Endothelial cell (in vitro differentiated cells): ENCODE measurements around the gene KCNMA1. TPM values are rescaled to one million over a fixed set of nuclear protein-coding genes. Genes with fewer than 3 reads are reported as not detected.

Experiments used
- DNase-seq: peaks from one replicate; pipeline ENCODE4 v3.0.0; 2021; ENCODE audit warnings: low spot score
- H3K27ac Mint-ChIP-seq: one replicate; pipeline ENCODE4 v1.8.0; 2021; ENCODE audit warnings: mixed read lengths, inconsistent platforms; ENCODE audit not compliant: unreplicated experiment
- H3K27me3 Mint-ChIP-seq: one replicate; pipeline ENCODE4 v1.8.0; 2021; ENCODE audit warnings: mild to moderate bottlenecking, moderate library complexity, mixed read lengths, inconsistent platforms; ENCODE audit not compliant: unreplicated experiment
- H3K36me3 Mint-ChIP-seq: one replicate; pipeline ENCODE4 v1.8.0; 2021; ENCODE audit warnings: mild to moderate bottlenecking, low read depth, mixed read lengths, inconsistent platforms; ENCODE audit not compliant: unreplicated experiment
- H3K4me1 Mint-ChIP-seq: one replicate; pipeline ENCODE4 v1.8.0; 2021; ENCODE audit warnings: mild to moderate bottlenecking, mixed read lengths, inconsistent platforms; ENCODE audit not compliant: unreplicated experiment
- H3K4me3 Mint-ChIP-seq: one replicate; pipeline ENCODE4 v1.8.0; 2021; ENCODE audit warnings: mild to moderate bottlenecking, mixed read lengths, inconsistent platforms; ENCODE audit not compliant: unreplicated experiment
- H3K9me3 Mint-ChIP-seq: one replicate; pipeline ENCODE4 v1.8.0; 2021; ENCODE audit warnings: mixed read lengths, inconsistent platforms; ENCODE audit not compliant: unreplicated experiment
- total RNA-seq: library from RNA; stranded (reverse); fragmentation: NEBNext Ultra II Directional; extraction: Animal tissue kit (Norgen Biotek cat#: 25700); gene quantifications from one replicate; pipeline ENCODE4 v1.2.1, GENCODE V29; 2021; ENCODE audit not compliant: unreplicated experiment
- TF ChIP-seq, protein P1 (sequence below): fragments of 200-600 bp; sonication (generic); IDR thresholded peaks from one replicate; pipeline ENCODE4 v1.5.0; 2021; ENCODE audit warnings: antibody characterized with exemption; ENCODE audit not compliant: unreplicated experiment

The KCNMA1 gene
- total RNA-seq, 1 donor from 2014 or later: 5.1 TPM

DNA sequence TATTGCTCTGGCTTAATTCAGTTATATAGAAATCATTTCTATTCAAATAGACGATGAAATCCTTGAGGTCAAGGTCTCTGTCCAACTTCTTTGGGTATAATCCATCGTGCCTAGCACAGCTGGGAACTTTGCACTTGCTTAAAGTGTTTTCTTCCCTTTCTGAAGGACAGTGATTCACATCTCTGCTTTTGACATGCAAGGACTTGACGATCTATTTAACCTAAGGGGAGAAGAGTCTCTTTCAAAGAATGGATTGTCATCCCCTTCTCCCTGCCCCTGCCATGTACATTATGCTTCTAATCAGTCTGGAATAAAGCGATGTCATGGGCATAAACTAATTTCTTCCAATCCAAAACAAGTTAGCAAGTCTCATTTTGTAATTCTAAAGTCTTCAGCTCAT lies 488.6 kb downstream of the KCNMA1 start:
- TF ChIP-seq, protein P1, sequence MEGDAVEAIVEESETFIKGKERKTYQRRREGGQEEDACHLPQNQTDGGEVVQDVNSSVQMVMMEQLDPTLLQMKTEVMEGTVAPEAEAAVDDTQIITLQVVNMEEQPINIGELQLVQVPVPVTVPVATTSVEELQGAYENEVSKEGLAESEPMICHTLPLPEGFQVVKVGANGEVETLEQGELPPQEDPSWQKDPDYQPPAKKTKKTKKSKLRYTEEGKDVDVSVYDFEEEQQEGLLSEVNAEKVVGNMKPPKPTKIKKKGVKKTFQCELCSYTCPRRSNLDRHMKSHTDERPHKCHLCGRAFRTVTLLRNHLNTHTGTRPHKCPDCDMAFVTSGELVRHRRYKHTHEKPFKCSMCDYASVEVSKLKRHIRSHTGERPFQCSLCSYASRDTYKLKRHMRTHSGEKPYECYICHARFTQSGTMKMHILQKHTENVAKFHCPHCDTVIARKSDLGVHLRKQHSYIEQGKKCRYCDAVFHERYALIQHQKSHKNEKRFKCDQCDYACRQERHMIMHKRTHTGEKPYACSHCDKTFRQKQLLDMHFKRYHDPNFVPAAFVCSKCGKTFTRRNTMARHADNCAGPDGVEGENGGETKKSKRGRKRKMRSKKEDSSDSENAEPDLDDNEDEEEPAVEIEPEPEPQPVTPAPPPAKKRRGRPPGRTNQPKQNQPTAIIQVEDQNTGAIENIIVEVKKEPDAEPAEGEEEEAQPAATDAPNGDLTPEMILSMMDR: no peak
- DNase-seq: no peak
- Mint-ChIP-seq H3K9me3 (no peaks in the 10 kb centered on the region), H3K4me1 (peaks cover 15% of the 10 kb centered on the region), H3K36me3 (no peaks in the 10 kb centered on the region), H3K27ac (no peak overlapping the region), H3K27me3 (no peaks in the 10 kb centered on the region), H3K4me3 (no peak overlapping the region)

DNA sequence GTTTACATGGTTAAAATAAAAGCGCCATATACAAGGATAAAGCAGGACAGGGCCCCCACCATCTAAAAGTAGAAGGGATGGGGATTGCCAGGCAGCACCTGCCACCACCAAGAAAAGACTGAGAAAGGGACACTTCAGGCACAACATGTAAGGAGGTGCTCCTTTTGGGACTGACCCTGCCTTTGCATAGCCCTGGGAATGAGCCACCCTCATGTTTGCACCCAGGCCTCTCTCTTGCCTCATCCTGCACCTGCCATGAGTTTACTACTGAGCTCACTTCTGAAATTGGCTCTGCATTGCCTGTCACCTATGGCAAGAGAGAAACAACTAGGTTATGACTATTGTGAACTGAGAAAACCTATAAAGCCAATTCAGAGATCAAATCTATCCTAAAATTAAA lies 489.7 kb downstream of the KCNMA1 start:
- H3K4me3 Mint-ChIP-seq: no peak overlapping the region
- TF ChIP-seq, protein P1: no peak
- H3K27me3 Mint-ChIP-seq: no peaks in the 10 kb centered on the region
- peaks cover 15% of the 10 kb centered on the region for H3K4me1 Mint-ChIP-seq
- no peaks in the 10 kb centered on the region for H3K9me3 Mint-ChIP-seq
- no peak overlapping the region for H3K27ac Mint-ChIP-seq
- H3K36me3 Mint-ChIP-seq: no peaks in the 10 kb centered on the region
- DNase-seq: no peak

DNA sequence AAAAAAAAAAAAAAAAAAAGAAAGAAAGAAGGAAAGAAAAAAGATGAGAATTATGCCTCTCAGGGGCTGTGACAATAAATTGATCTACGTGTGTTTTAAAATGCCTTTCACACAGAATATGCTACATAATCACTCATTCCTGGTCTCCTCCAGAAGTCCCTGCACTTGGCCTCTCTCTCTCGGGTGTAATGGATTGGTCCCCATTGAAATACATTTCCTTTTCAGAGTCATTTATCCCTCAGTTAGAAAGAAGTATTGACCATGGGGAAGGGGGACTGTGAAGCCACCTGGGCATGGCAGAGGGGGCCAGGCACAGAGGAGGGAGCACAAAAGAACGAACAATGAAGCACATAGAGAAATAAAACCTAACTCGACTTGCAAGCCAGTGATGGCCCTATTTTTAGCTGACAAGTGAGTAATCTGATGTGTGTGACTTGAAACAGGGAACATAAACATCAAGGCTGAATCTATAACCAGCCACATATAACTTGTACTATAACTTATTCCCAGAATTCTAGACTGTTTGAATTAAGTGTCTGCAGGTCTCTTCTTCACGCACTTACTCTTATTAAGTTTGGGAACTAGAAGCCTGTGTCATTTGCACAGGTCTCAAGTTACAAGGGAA lies 490.8 kb downstream of the KCNMA1 start:
- no peak overlapping the region for H3K4me3 Mint-ChIP-seq
- H3K27ac Mint-ChIP-seq: no peak overlapping the region
- TF ChIP-seq, protein P1: no peak
- H3K4me1 Mint-ChIP-seq: peaks cover 6% of the 10 kb centered on the region
- no peak for DNase-seq
- H3K27me3 Mint-ChIP-seq: no peaks in the 10 kb centered on the region
- no peaks in the 10 kb centered on the region for H3K36me3 Mint-ChIP-seq
- no peaks in the 10 kb centered on the region for H3K9me3 Mint-ChIP-seq

DNA sequence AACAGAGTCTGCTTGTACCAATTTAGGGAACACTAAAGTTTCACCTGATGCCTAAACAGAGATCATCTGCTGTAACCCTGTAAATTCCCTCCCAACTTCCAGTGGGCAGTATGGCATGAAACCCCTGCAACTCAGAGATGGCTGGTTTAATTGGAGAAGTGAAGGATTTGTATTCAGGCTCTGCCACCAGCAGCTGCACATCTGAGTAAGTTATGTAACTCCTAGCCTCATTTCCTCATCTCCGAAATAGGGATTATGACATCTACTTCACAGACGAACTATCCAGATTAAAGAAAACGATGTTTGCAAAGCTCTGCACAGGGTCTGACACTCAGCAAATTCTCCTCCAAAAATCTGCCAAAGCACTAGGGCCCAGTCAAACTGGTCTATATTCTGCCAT lies 493.0 kb downstream of the KCNMA1 start:
- Mint-ChIP-seq H3K9me3 (no peaks in the 10 kb centered on the region), H3K4me3 (no peak overlapping the region), H3K4me1 (peaks cover 4% of the 10 kb centered on the region), H3K27ac (no peak overlapping the region), H3K27me3 (no peaks in the 10 kb centered on the region), H3K36me3 (no peaks in the 10 kb centered on the region)
- TF ChIP-seq, protein P1: no peak
- DNase-seq: no peak

DNA sequence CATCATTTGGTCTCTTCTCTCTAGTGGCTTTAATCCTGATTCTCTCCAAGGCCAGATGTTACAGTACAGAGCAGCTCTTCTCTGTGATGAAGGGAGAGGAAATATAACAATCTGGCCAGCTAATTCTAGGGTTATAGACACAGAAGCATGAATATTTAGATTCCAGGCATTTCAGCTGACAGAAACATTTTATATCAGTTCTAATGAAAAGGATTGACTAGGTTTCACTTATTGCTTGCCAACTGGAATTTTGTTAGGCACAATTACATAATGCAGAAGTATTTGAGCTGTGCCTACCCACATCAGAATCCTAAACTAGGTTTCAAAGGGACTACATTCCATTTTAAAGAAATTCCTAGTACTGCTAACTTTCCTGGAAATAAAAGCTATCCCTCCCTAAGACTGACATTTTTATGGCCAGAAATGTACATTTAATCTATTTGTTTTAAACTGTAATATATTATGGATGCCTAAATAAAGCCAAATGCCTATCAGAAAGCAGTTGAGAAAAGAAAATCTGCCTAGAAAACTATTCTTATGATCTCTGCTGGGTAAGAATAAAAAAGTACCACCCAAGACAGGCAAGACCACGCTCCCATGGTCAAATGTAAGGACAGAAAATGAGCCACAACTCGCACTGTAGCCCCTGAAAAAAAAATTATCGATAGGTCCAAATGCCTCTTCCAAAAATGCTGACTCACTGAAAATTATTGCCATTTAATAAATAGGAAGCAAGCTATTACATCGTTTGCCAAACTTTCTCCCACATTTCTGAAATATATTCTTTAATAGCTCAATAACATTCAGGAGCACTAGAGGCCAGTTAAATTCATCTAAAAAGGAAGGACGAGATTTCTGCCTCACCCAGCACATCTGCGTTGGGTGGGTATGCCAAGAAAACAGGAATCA lies 498.1 kb downstream of the KCNMA1 start:
- TF ChIP-seq, protein P1: no peak
- Mint-ChIP-seq H3K4me1 (peaks cover 14% of the 10 kb centered on the region), H3K27ac (no peak overlapping the region), H3K4me3 (no peak overlapping the region), H3K36me3 (no peaks in the 10 kb centered on the region), H3K27me3 (peaks cover 2% of the 10 kb centered on the region), H3K9me3 (no peaks in the 10 kb centered on the region)
- DNase-seq: no peak
